Stomach (tissue), 9 donors: ENCODE results near the gene IGHMBP2. TPM values are rescaled to one million over a fixed set of nuclear protein-coding genes. Genes with fewer than 3 reads are reported as not detected.

ENCODE experiments used
- DNase-seq, 2 donors: peaks; one replicate each; pipeline versions ENCODE4 v3.0.0 to v3.0.0-alpha.2; 2013 to 2019
- H3K27ac ChIP-seq, 5 donors: fragments of 200-600 bp in 4 of 5; sonication (generic) in 4 of 5; one replicate each; pipeline ENCODE4 v1.5.1; 2013 to 2019; ENCODE audit warnings: mild to moderate bottlenecking in 1 of 5, moderate library complexity in 1 of 5
- H3K27me3 ChIP-seq, 3 donors: fragments of 200-600 bp; sonication (generic); one replicate each; pipeline ENCODE4 v1.5.1; 2017 to 2019; ENCODE audit warnings: mixed run types in 1 of 3
- H3K36me3 ChIP-seq, 4 donors: fragments of 200-600 bp; sonication (generic); 1 replicate in 3 of 4; 2 replicates in 1 of 4; pipeline ENCODE4 v1.5.1; 2016 to 2019
- H3K4me1 ChIP-seq, 4 donors: fragments of 200-600 bp; sonication (generic); one replicate each; pipeline ENCODE4 v1.5.1; 2016 to 2019
- H3K4me3 ChIP-seq, 4 donors: fragments of 200-600 bp; sonication (generic) in 3 of 4; one replicate each; pipeline ENCODE4 v1.5.1; 2016 to 2019; ENCODE audit warnings: mild to moderate bottlenecking in 1 of 4
- H3K9me3 ChIP-seq, 4 donors: fragments of 200-600 bp; sonication (generic); one replicate each; pipeline ENCODE4 v1.5.1; 2016 to 2019
- EP300 ChIP-seq: sonication (generic); formaldehyde crosslinking; IDR thresholded peaks from one replicate; pipeline ENCODE4 v1.6.1; 2017; ENCODE audit warnings: antibody characterized with exemption
- POLR2A ChIP-seq, 4 donors: fragments of 450-650 bp; IDR thresholded peaks; one replicate each; pipeline ENCODE4 v1.6.1; 2016; ENCODE audit warnings: antibody characterized with exemption in 4 of 4, control low read depth in 2 of 4, mild to moderate bottlenecking in 1 of 4, moderate library complexity in 1 of 4
- POLR2AphosphoS5 ChIP-seq, 3 donors: sonication (generic); formaldehyde crosslinking; IDR thresholded peaks; one replicate each; pipeline ENCODE4 v1.6.1; 2016; ENCODE audit warnings: antibody characterized with exemption in 3 of 3
- WGBS, 5 donors: extraction: QIAGEN DNeasy Blood & Tissue Kit in 3 of 5; methylation state at CpG; one replicate each; pipeline versions ENCODE4 v1.1.5 to v1.1.7; 2013 to 2018; 5-methylcytosine and 5-hydroxymethylcytosine counted together
- intact Hi-C: fragments of 100-400 bp; cut with DNase I; formaldehyde crosslinking; loops from one replicate; pipeline ENCODE4 v1.15.1; 2023; ENCODE audit warnings: low total_unique reads
- polyA plus RNA-seq, 3 donors: library from polyadenylated mRNA; stranded (reverse); fragments of 200-250 nt; gene quantifications; one replicate each; pipeline ENCODE4 v1.2.3, GENCODE V29; 2013
- total RNA-seq, 5 donors: library from RNA; depleted of rRNA; stranded (reverse); fragments of >200 nt; gene quantifications; one replicate each; pipeline versions ENCODE4 v1.1.0 to v1.2.3, GENCODE V29; 2014 to 2016
- TF ChIP-seq, protein P1 (sequence below), 7 experiments: fragments of 450-650 bp in 4 of 7; fragments of 200-600 bp in 3 of 7; sonication (generic) in 3 of 7; IDR thresholded peaks; one replicate each; pipeline ENCODE4 v1.5.1; 2016 to 2019; ENCODE audit warnings: antibody characterized with exemption in 7 of 7, control low read depth in 2 of 7, mild to moderate bottlenecking in 1 of 7
- donor health status: healthy with polysubstance abuse.
- donor health status: Bipolar disorder and iron deficiency.
- donor health status: healthy.

IGHMBP2 gene
- total and polyA plus RNA-seq, 8 donors = 8.8 to 133 (median 13.7) TPM

DNA sequence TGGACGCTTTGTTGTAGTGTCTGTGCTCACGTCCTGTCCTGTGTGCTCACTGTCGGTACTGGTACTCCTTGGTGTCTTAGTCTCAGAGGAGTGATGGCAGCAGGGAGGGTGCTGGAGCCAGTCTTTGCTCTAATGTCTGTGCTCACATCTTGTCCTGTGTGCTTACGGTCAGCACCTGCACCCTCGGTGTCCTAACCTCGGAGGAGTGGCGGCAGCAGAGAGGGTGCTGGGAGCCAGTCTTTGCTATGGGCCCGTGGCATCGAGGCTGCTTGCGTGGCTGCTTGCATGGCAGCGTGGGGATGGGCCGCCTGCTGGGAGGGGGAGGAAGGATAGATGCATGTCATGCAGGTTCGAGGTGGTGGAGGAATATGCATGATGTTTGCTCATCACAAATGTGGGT lies 12.7 kb downstream of the IGHMBP2 start:
- Histone ChIP-seq H3K4me3 (no peak overlapping the region), H3K27me3 (no peaks in the 10 kb centered on the region), H3K4me1 (no peaks in the 10 kb centered on the region), H3K36me3 (peaks cover 71 to 100% (median 99%) of the 10 kb centered on the region in 4 donors), H3K27ac (no peak overlapping the region), H3K9me3 (no peaks in the 10 kb centered on the region)
- intact Hi-C loops = no loop called here
- WGBS, 5 donors = 90 to 95% (median 93%) methylated on average over 13 of the region's 13 CpGs
- no peak for TF ChIP-seq POLR2AphosphoS5 (IDR thresholded peaks at IDR 0.05)
- no peak for TF ChIP-seq POLR2A (IDR thresholded peaks at IDR 0.05)
- TF ChIP-seq, protein P1, sequence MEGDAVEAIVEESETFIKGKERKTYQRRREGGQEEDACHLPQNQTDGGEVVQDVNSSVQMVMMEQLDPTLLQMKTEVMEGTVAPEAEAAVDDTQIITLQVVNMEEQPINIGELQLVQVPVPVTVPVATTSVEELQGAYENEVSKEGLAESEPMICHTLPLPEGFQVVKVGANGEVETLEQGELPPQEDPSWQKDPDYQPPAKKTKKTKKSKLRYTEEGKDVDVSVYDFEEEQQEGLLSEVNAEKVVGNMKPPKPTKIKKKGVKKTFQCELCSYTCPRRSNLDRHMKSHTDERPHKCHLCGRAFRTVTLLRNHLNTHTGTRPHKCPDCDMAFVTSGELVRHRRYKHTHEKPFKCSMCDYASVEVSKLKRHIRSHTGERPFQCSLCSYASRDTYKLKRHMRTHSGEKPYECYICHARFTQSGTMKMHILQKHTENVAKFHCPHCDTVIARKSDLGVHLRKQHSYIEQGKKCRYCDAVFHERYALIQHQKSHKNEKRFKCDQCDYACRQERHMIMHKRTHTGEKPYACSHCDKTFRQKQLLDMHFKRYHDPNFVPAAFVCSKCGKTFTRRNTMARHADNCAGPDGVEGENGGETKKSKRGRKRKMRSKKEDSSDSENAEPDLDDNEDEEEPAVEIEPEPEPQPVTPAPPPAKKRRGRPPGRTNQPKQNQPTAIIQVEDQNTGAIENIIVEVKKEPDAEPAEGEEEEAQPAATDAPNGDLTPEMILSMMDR (IDR thresholded peaks at IDR 0.05) = no peak
- TF ChIP-seq EP300 = no peak
- DNase-seq = no peak

DNA sequence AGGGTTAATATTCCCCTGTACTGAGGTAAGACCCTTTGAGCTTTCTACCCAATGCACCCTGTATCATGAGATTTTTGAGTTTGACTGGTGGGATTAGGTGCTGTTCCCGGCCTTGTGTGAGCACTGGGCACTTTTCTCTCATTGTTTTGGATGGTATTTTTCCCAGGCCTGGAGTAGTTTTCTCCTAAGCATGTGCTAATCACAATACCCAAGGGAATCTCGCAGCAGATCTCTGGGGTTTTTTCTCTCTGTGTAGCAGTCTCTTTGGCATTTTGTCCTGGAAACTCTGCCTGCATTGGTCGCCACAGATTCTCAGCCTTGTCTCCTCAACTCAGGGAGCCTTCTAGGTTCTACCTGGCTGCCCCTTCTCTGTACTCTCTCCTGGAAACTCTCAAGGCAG lies 19.9 kb downstream of the IGHMBP2 start:
- Histone ChIP-seq H3K4me3 (no peak overlapping the region), H3K36me3 (peaks cover 37 to 100% (median 98%) of the 10 kb centered on the region in 4 donors), H3K27me3 (no peaks in the 10 kb centered on the region), H3K27ac (peak overlapping the region in 2 of 5 donors; percentile 34 to 80), H3K9me3 (peaks cover 10 to 27% (median 18%) of the 10 kb centered on the region in 4 donors), H3K4me1 (peaks cover 0 to 19% (median 6%) of the 10 kb centered on the region in 4 donors)
- WGBS, 5 donors = 76 to 98% (median 86%) methylated on average over 3 of the region's 3 CpGs
- no peak for DNase-seq
- TF ChIP-seq POLR2AphosphoS5 (IDR thresholded peaks at IDR 0.05) (no peak), EP300 (no peak), POLR2A (IDR thresholded peaks at IDR 0.05) (no peak)
- TF ChIP-seq, protein P1 (IDR thresholded peaks at IDR 0.05) = no peak
- intact Hi-C loops = no loop called here

DNA sequence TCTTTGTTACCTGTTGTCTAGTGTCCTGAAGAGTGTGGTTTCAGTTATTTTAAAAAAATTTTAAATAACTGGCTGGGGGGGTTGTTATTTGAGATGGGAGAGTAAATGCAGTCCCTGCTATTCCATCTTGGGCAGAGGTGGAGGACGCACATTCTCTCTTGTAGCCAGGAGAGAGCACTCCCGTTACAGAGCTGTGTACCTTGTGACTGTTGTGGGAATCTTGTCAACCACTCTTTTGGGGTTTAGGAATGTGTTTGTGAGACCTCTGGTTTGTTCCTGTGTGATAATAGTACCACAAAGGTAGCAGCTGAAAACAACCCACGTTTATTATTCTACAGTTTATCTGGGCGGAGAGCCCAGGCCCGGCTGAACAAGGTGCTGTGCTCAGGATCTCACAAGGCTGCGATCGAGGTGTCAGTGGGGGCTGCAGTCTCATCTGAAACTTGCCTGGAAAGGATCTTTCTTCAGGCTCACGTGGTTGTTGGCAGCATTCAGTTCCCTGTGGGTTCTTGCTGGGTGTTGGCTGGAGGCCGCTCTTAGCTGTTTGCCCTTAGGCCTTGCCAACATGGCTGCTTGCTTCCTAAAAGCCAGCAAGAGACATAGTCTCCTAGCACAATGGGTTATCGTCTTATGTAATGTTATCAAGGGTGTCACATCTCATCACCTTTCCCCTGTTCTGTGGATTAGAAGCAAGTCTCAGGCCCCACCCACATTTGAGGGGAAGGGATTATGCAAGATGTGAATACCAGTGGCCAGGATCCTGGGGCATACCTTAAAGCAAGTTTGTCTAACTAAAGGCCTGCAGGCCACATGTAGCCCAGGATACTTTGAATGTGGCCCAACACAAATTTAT lies 20.6 kb downstream of the IGHMBP2 start:
- H3K27me3 ChIP-seq = no peaks in the 10 kb centered on the region
- H3K9me3 ChIP-seq = peaks cover 10 to 27% (median 18%) of the 10 kb centered on the region in 4 donors
- no peak overlapping the region for H3K4me3 ChIP-seq
- H3K36me3 ChIP-seq = peaks cover 37 to 100% (median 98%) of the 10 kb centered on the region in 4 donors
- TF ChIP-seq POLR2A (IDR thresholded peaks at IDR 0.05) (no peak), POLR2AphosphoS5 (IDR thresholded peaks at IDR 0.05) (no peak), EP300 (no peak)
- TF ChIP-seq, protein P1 (IDR thresholded peaks at IDR 0.05) = no peak
- peaks cover 0 to 26% (median 9%) of the 10 kb centered on the region in 4 donors for H3K4me1 ChIP-seq
- WGBS, 5 donors = 77 to 94% (median 90%) methylated on average over 10 of the region's 10 CpGs
- DNase-seq = no peak
- intact Hi-C loops = no loop called here
- H3K27ac ChIP-seq = peak overlapping the region in 3 of 5 donors; percentile 13 to 80 (median 34)

DNA sequence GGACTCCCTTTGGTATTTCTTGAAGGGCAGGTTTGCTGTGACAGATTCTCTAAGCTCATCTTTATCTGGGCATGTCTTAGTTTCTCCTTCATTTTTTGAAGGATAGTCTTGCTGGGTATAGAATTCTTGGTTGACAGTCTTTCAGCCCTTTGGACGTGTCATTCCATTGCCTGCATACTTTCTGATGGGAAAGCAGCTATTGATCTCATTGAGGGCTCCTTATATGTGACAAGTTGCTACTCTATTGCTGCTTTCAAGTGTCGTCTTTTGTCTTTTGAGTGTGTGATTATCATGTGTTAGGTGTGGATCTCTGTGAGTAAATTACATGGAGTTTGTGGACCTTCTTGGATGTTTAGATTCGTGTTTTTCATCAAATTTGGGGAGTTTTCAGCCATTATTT lies 21.9 kb downstream of the IGHMBP2 start:
- Histone ChIP-seq H3K27me3 (no peaks in the 10 kb centered on the region), H3K36me3 (peaks cover 41 to 100% (median 98%) of the 10 kb centered on the region in 4 donors), H3K4me1 (peaks cover 0 to 27% (median 10%) of the 10 kb centered on the region in 4 donors), H3K4me3 (no peak overlapping the region), H3K9me3 (peaks cover 10 to 27% (median 18%) of the 10 kb centered on the region in 4 donors), H3K27ac (peak overlapping the region in 1 of 5 donors; percentile 80)
- DNase-seq = no peak
- 83 to 98% (median 95%) methylated on average over 3 of the region's 3 CpGs for WGBS, 5 donors
- intact Hi-C loops = no loop called here
- TF ChIP-seq POLR2A (IDR thresholded peaks at IDR 0.05) (no peak), POLR2AphosphoS5 (IDR thresholded peaks at IDR 0.05) (no peak), EP300 (no peak)
- TF ChIP-seq, protein P1 (IDR thresholded peaks at IDR 0.05) = no peak
